Bronchial epithelial cell (primary cell): ENCODE results near the gene SHISA6. TPM values are rescaled to one million over a fixed set of nuclear protein-coding genes. Genes with fewer than 3 reads are reported as not detected.

Experiments used
- DNase-seq: peaks from one replicate; pipeline ENCODE4 v3.0.0-alpha.2; 2010; ENCODE audit warnings: low read depth
- FAIRE-seq: peaks from 2 replicates; lab custom pipeline; 2011; peaks lifted over from hg19 to GRCh38; lab: Jason Lieb, UNC
- H3K27me3 ChIP-seq: 2 replicates; pipeline ENCODE4 v1.5.1; 2011; ENCODE audit warnings: low read length; ENCODE audit not compliant: control insufficient read depth, insufficient read depth
- H3K36me3 ChIP-seq: 2 replicates; pipeline ENCODE4 v1.5.1; 2011; ENCODE audit warnings: low read length; ENCODE audit not compliant: control insufficient read depth, insufficient read depth
- H3K4me3 ChIP-seq: 2 replicates; pipeline ENCODE4 v1.5.1; 2011; ENCODE audit warnings: mild to moderate bottlenecking, low read depth, low read length, control low read depth
- CTCF ChIP-seq: IDR thresholded peaks from 2 replicates; pipeline ENCODE4 v1.5.1; 2011; ENCODE audit warnings: mild to moderate bottlenecking, moderate library complexity, low read length, control low read depth, inconsistent platforms; ENCODE audit not compliant: insufficient read depth, severe bottlenecking
- total RNA-seq: library from RNA; depleted of rRNA; stranded (reverse); fragments of >200 nt; gene quantifications from 2 replicates; pipeline ENCODE4 v1.2.1, GENCODE V29; 2014

Gene SHISA6
- total RNA-seq, 1 donor from 2014 or later = not detected

GRCh38 chr17:11324846-11325420 is 83.9 kb downstream of the SHISA6 start:
- FAIRE-seq (no peak), DNase-seq (no peak)
- no peak for TF ChIP-seq CTCF
- Histone ChIP-seq H3K4me3 (no peak overlapping the region), H3K27me3 (no peaks in the 10 kb centered on the region), H3K36me3 (no peaks in the 10 kb centered on the region)

GRCh38 chr17:11326492-11326891 is 85.5 kb downstream of the SHISA6 start:
- Histone ChIP-seq H3K36me3 (no peaks in the 10 kb centered on the region), H3K27me3 (no peaks in the 10 kb centered on the region), H3K4me3 (no peak overlapping the region)
- FAIRE-seq (no peak), DNase-seq (no peak)
- TF ChIP-seq CTCF = no peak

GRCh38 chr17:11328770-11329169 is 87.8 kb downstream of the SHISA6 start:
- no peaks in the 10 kb centered on the region for H3K36me3 ChIP-seq
- no peak overlapping the region for H3K4me3 ChIP-seq
- H3K27me3 ChIP-seq = no peaks in the 10 kb centered on the region
- DNase-seq (no peak), FAIRE-seq (no peak)
- no peak for TF ChIP-seq CTCF

- H3K36me3 ChIP-seq = no peaks in the 10 kb centered on the region
- no peak for TF ChIP-seq CTCF
- DNase-seq = no peak
- no peak for FAIRE-seq
- H3K27me3 ChIP-seq = no peaks in the 10 kb centered on the region
- no peak overlapping the region for H3K4me3 ChIP-seq
Measured at GRCh38 chr17:11330006-11330405, 89.0 kb downstream of the SHISA6 start.

- no peak for TF ChIP-seq CTCF
- no peak for FAIRE-seq
- DNase-seq = no peak
Measured at GRCh38 chr17:11330826-11331225, 89.8 kb downstream of the SHISA6 start.

More at GRCh38 chr17:11330826-11331225, 89.8 kb downstream of the SHISA6 start:
- H3K36me3 ChIP-seq = no peaks in the 10 kb centered on the region
- no peak overlapping the region for H3K4me3 ChIP-seq
- H3K27me3 ChIP-seq = no peaks in the 10 kb centered on the region
